CD4-positive, alpha-beta T cell (primary cell): ENCODE results near the gene ETS2. TPM values are rescaled to one million over a fixed set of nuclear protein-coding genes. Genes with fewer than 3 reads are reported as not detected.

Source experiments
- ATAC-seq: fragments of 200-7000 bp; cut with Tn5 transposase; one replicate; pipeline ENCODE4 v1.10.0; 2022; ENCODE audit warnings: mild to moderate bottlenecking; ENCODE audit not compliant: poor library complexity
- CTCF ChIA-PET: fragments of 350-600 bp; sonication (Branson Sonifier 250); formaldehyde crosslinking; loops from one replicate; lab custom pipeline; 2021; ENCODE audit warnings: antibody characterized with exemption, inconsistent platforms; lab: Charles Lee
- POLR2A ChIA-PET: fragments of 350-600 bp; sonication (Branson Sonifier 250); formaldehyde crosslinking; loops from one replicate; lab custom pipeline; 2021; ENCODE audit warnings: antibody characterized with exemption, inconsistent platforms; lab: Charles Lee
- DNase-seq, 14 experiments: peaks; one replicate each; pipeline ENCODE4 v3.0.0-alpha.2; 2013 to 2020; ENCODE audit warnings: mixed read lengths in 2 of 14
- H3K27ac ChIP-seq, 2 donors: one replicate each; pipeline versions ENCODE4 v1.5.1 to v1.7.0; 2013; ENCODE audit warnings: low read length in 2 of 2, low read depth in 1 of 2, mild to moderate bottlenecking in 1 of 2
- H3K27me3 ChIP-seq, 2 experiments: 1 replicate in 1 of 2; 2 replicates in 1 of 2; pipeline versions ENCODE4 v1.6.1 to v1.7.0; 2013; ENCODE audit warnings: low read length in 2 of 2, control low read depth in 1 of 2, mild to moderate bottlenecking in 1 of 2, moderate library complexity in 1 of 2; ENCODE audit not compliant: insufficient read depth in 2 of 2, control insufficient read depth in 1 of 2
- H3K36me3 ChIP-seq: one replicate; pipeline ENCODE4 v1.6.1; 2013; ENCODE audit warnings: low read length, control low read depth; ENCODE audit not compliant: insufficient read depth
- H3K4me1 ChIP-seq: one replicate; pipeline ENCODE4 v1.6.1; 2013; ENCODE audit warnings: low read length, control low read depth; ENCODE audit not compliant: insufficient read depth
- H3K4me3 ChIP-seq: one replicate; pipeline ENCODE4 v1.5.1; 2013; ENCODE audit warnings: mild to moderate bottlenecking, low read length, moderate library complexity
- H3K9me3 ChIP-seq, 2 experiments: 1 replicate in 1 of 2; 2 replicates in 1 of 2; pipeline versions ENCODE4 v1.6.1 to v1.7.0; 2013; ENCODE audit warnings: low read length in 2 of 2, mild to moderate bottlenecking in 2 of 2, control low read depth in 1 of 2, moderate library complexity in 1 of 2; ENCODE audit not compliant: control insufficient read depth in 1 of 2, insufficient read depth in 1 of 2
- H3K27ac Mint-ChIP-seq: one replicate; pipeline ENCODE4 v1.8.0; 2020; ENCODE audit warnings: mixed read lengths
- H3K27me3 Mint-ChIP-seq: one replicate; pipeline ENCODE4 v1.8.0; 2021; ENCODE audit warnings: mixed read lengths
- H3K36me3 Mint-ChIP-seq: one replicate; pipeline ENCODE4 v1.8.0; 2021; ENCODE audit warnings: low read depth, mixed read lengths
- H3K4me1 Mint-ChIP-seq: one replicate; pipeline ENCODE4 v1.8.0; 2021; ENCODE audit warnings: low read depth, mixed read lengths
- H3K4me3 Mint-ChIP-seq: one replicate; pipeline ENCODE4 v1.8.0; 2020; ENCODE audit warnings: mild to moderate bottlenecking, mixed read lengths
- H3K9me3 Mint-ChIP-seq: one replicate; pipeline ENCODE4 v1.8.0; 2020; ENCODE audit warnings: mixed read lengths
- intact Hi-C, 2 experiments: fragments of 100-400 bp; cut with DNase I in 1 of 2; cut with micrococcal nuclease in 1 of 2; formaldehyde crosslinking; loops; one replicate each; pipeline versions ENCODE4 v1.15.1 to v1.9.0; 2023 to 2025; cut with DNase I, micrococcal nuclease
- total RNA-seq, 174 experiments: library from RNA in 2 of 174; stranded (reverse) in 2 of 174; gene quantifications; one replicate each; pipeline ENCODE4 v1.2.3 and lab custom pipeline; 2021 to 2026
- TF ChIP-seq, protein P1 (sequence below): fragments of 200-600 bp; IDR thresholded peaks from one replicate; pipeline ENCODE4 v1.8.0; 2022; ENCODE audit warnings: antibody characterized with exemption, mild to moderate bottlenecking

ETS2 gene
- total RNA-seq, 2 experiments from 2014 or later: 11.4 to 13.9 TPM

- peak in 3 of 14 experiments; percentile 27 to 63 (median 29) for DNase-seq
- POLR2A ChIA-PET: interaction anchor here (0.7 to 3.4 kb wide), 3 partner anchors 28 to 405 kb away, joined by 3 to 7 read pairs (median 7); no protein-coding TSS in a partner anchor
- no peak for ATAC-seq
Observed at GRCh38 chr21:38804030-38804788, 1.5 kb upstream of the ETS2 start.

GRCh38 chr21:38804789-38805327, 871 bp upstream of the ETS2 start:
- Mint-ChIP-seq H3K4me3 (peak overlapping the region; percentile 87), H3K9me3 (no peaks in the 10 kb centered on the region), H3K4me1 (peaks cover 32% of the 10 kb centered on the region), H3K27me3 (no peaks in the 10 kb centered on the region), H3K27ac (peak overlapping the region; percentile 22), H3K36me3 (peaks cover under 1% of the 10 kb centered on the region)
- TF ChIP-seq, protein P1, sequence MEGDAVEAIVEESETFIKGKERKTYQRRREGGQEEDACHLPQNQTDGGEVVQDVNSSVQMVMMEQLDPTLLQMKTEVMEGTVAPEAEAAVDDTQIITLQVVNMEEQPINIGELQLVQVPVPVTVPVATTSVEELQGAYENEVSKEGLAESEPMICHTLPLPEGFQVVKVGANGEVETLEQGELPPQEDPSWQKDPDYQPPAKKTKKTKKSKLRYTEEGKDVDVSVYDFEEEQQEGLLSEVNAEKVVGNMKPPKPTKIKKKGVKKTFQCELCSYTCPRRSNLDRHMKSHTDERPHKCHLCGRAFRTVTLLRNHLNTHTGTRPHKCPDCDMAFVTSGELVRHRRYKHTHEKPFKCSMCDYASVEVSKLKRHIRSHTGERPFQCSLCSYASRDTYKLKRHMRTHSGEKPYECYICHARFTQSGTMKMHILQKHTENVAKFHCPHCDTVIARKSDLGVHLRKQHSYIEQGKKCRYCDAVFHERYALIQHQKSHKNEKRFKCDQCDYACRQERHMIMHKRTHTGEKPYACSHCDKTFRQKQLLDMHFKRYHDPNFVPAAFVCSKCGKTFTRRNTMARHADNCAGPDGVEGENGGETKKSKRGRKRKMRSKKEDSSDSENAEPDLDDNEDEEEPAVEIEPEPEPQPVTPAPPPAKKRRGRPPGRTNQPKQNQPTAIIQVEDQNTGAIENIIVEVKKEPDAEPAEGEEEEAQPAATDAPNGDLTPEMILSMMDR: peak; percentile 35
- Histone ChIP-seq H3K9me3 (no peaks in the 10 kb centered on the region), H3K4me1 (peaks cover 17% of the 10 kb centered on the region), H3K36me3 (no peaks in the 10 kb centered on the region), H3K27me3 (no peaks in the 10 kb centered on the region), H3K27ac (peak overlapping the region in 1 of 2 donors; percentile 37), H3K4me3 (peak overlapping the region; percentile 62)
- peak; percentile 7 for ATAC-seq
- intact Hi-C loops: loop anchor here (1.0 to 10.0 kb wide), 6 partner anchors 38 to 640 kb away; partner anchors contain the start of genes LCA5L (in 1 of the 2) and PSMG1 (in 1 of the 2)
- DNase-seq: peak in 6 of 14 experiments; percentile 11 to 68 (median 31)
- ChIA-PET POLR2A (interaction anchor here (0.7 to 3.4 kb wide), 4 partner anchors 27 to 404 kb away, joined by 3 to 7 read pairs (median 6); no protein-coding TSS in a partner anchor), CTCF (interaction anchor here (1.3 kb wide), 1 partner anchor 8 kb away, joined by 3 read pairs; no protein-coding TSS in a partner anchor)

More at GRCh38 chr21:38804030-38804788, 1.5 kb upstream of the ETS2 start:
- Mint-ChIP-seq H3K9me3 (no peaks in the 10 kb centered on the region), H3K4me3 (peak overlapping the region; percentile 87), H3K36me3 (no peaks in the 10 kb centered on the region), H3K27ac (peak overlapping the region; percentile 22), H3K27me3 (no peaks in the 10 kb centered on the region), H3K4me1 (peaks cover 28% of the 10 kb centered on the region)
- TF ChIP-seq, protein P1: no peak
- no peaks in the 10 kb centered on the region for H3K27me3 ChIP-seq
- no peaks in the 10 kb centered on the region for H3K9me3 ChIP-seq
- CTCF ChIA-PET: interaction anchor here (1.3 kb wide), 1 partner anchor 9 kb away, joined by 3 read pairs; no protein-coding TSS in a partner anchor
- H3K27ac ChIP-seq: no peak overlapping the region
- peaks cover 17% of the 10 kb centered on the region for H3K4me1 ChIP-seq
- no peaks in the 10 kb centered on the region for H3K36me3 ChIP-seq
- intact Hi-C loops: loop anchor here (2.0 to 10.0 kb wide), 4 partner anchors 37 to 641 kb away; partner anchors contain the start of gene LCA5L (in 1 of the 2)
- H3K4me3 ChIP-seq: peak overlapping the region; percentile 62

- no peaks in the 10 kb centered on the region for H3K9me3 Mint-ChIP-seq
- Histone ChIP-seq H3K36me3 (peaks cover 10% of the 10 kb centered on the region), H3K9me3 (no peaks in the 10 kb centered on the region), H3K4me3 (peak overlapping the region; percentile 62), H3K27me3 (no peaks in the 10 kb centered on the region), H3K4me1 (peaks cover 17% of the 10 kb centered on the region), H3K27ac (peak overlapping the region; percentile 25 to 30)
- ATAC-seq: peak; percentile 27
- ChIA-PET CTCF (interaction anchor here (0.6 kb wide), 1 partner anchor 51 kb away, joined by 3 read pairs; no protein-coding TSS in a partner anchor), POLR2A (interaction anchor here (0.6 to 3.4 kb wide), 4 partner anchors 8 to 52 kb away, joined by 3 to 7 read pairs (median 4); no protein-coding TSS in a partner anchor)
- TF ChIP-seq, protein P1: no peak
- H3K36me3 Mint-ChIP-seq: peaks cover 13% of the 10 kb centered on the region
- no peaks in the 10 kb centered on the region for H3K27me3 Mint-ChIP-seq
- peaks cover 42% of the 10 kb centered on the region for H3K4me1 Mint-ChIP-seq
- peak in 10 of 14 experiments; percentile 8 to 60 (median 33) for DNase-seq
- H3K27ac Mint-ChIP-seq: peak overlapping the region; percentile 64
- intact Hi-C loops: loop anchor here in 1 of 2 experiments (5.0 to 10.0 kb wide), 3 partner anchors 376 to 638 kb away; partner anchors contain the start of genes LCA5L and PSMG1
- peak overlapping the region; percentile 90 for H3K4me3 Mint-ChIP-seq
Observed at GRCh38 chr21:38806153-38806941, 618 bp downstream of the ETS2 start.
